Body of pancreas (tissue), 4 donors: ENCODE measurements around the gene SPOCK3.

Experiments used
- CTCF ChIP-seq, 7 experiments: fragments of 450-650 bp in 4 of 7; fragments of 200-600 bp in 3 of 7; sonication (generic) in 3 of 7; IDR thresholded peaks; one replicate each; pipeline ENCODE4 v1.5.1; 2016 to 2019; ENCODE audit warnings: antibody characterized with exemption in 7 of 7
- POLR2A ChIP-seq, 3 donors: fragments of 450-650 bp; IDR thresholded peaks; one replicate each; pipeline ENCODE4 v1.6.1; 2016; ENCODE audit warnings: antibody characterized with exemption in 3 of 3, mild to moderate bottlenecking in 2 of 3

GRCh38 chr4:167183036-167183435 is 51.3 kb downstream of the SPOCK3 start:
- TF ChIP-seq CTCF (IDR thresholded peaks at IDR 0.05) (no peak), POLR2A (IDR thresholded peaks at IDR 0.05) (no peak)
